Astrocyte of the cerebellum (primary cell): ENCODE measurements around the gene HSPE1.
A peak's percentile ranks its signal among the peaks of the same experiment; 100 is the strongest.

Experiments
- DNase-seq: peaks from one replicate; pipeline ENCODE4 v3.0.0-alpha.2; 2011; ENCODE audit warnings: low read depth
- H3K4me3 ChIP-seq: 2 replicates; pipeline ENCODE4 v1.5.1; 2011; ENCODE audit warnings: mild to moderate bottlenecking, low read depth, low read length, moderate library complexity
- in situ Hi-C: cut with HindIII; loops from 2 replicates; pipeline ENCODE4 v1.10.0; 2017; ENCODE audit warnings: low sequenced_read_pairs
- TF ChIP-seq, protein P1 (sequence below): IDR thresholded peaks from 2 replicates; pipeline ENCODE4 v1.5.1; 2012; ENCODE audit warnings: low read length, low read depth, moderate library complexity, mild to moderate bottlenecking; ENCODE audit errors: missing control alignments

HSPE1 gene

DNA sequence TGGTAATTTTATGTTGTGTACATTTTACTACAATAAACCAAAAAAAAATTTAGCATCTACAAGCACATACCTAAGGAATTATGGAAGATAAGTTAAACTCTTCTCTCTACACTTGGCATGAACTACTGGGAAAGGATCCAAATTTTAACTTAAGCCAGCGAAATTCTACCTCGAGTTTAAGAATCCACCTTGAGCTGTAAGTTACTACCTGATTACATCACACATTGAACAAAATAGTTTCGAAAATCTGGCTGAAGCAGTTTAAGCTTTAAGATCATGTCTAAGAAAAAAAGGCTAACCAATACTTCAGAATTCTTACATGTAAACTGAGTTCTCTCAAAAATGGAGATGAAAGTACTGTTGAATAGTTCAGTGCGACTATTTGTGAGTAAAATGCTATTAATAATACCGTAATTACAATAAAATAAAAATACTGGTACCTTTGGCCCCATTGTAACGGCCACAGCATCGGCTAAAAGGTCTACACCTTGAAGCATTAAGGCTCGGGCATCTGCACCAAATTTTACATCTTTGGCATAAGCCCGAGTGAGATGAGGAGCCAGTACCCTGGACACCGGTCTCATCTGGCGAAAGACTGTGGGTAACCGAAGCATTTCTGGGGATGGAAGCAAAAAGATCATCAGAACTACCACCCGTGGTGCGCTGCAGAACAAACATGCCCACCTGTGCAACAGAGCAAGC, 1.8 kb upstream of the HSPE1 start:
- TF ChIP-seq, protein P1, sequence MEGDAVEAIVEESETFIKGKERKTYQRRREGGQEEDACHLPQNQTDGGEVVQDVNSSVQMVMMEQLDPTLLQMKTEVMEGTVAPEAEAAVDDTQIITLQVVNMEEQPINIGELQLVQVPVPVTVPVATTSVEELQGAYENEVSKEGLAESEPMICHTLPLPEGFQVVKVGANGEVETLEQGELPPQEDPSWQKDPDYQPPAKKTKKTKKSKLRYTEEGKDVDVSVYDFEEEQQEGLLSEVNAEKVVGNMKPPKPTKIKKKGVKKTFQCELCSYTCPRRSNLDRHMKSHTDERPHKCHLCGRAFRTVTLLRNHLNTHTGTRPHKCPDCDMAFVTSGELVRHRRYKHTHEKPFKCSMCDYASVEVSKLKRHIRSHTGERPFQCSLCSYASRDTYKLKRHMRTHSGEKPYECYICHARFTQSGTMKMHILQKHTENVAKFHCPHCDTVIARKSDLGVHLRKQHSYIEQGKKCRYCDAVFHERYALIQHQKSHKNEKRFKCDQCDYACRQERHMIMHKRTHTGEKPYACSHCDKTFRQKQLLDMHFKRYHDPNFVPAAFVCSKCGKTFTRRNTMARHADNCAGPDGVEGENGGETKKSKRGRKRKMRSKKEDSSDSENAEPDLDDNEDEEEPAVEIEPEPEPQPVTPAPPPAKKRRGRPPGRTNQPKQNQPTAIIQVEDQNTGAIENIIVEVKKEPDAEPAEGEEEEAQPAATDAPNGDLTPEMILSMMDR, result no peak
- in situ Hi-C loops, result no loop called here

DNA sequence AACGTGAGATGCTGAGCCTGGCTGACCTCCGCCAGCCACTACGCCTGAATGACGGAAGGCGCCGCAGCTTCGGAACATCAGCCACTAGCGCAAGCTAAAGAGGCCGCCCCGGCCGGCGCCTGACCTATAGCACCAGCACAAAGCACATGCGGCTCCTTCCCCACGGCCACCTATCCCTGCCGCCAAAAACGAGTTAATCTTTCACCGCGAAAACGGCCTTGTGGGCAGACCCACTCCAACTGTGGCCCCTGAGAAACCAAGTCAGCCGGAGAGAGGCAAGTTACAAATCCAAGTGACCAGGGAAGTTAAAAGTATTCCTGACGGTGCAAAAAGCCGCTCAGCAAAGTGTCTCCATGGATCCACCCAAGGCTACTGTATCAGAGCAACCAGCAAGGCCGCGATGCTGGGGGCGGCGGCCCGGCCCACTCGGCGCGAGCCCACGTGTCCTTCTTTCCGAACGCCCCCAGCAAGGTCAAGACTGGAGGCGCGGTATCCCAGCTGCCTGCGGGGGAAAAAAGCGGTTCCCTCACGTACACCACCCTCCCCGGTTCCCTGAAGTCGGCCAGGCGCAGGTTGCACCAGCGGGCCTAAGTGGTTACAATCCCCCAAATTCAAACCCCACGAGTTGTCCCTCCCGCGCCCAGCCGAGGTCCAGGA, 1.1 kb upstream of the HSPE1 start:
- DNase-seq, result no peak
- TF ChIP-seq, protein P1, result no peak
- H3K4me3 ChIP-seq, result peak overlapping the region; percentile 81
- in situ Hi-C loops, result no loop called here

More for the DNA sequence above, 1.8 kb upstream of the HSPE1 start:
- no peak for DNase-seq
- peak overlapping the region; percentile 81 for H3K4me3 ChIP-seq

DNA sequence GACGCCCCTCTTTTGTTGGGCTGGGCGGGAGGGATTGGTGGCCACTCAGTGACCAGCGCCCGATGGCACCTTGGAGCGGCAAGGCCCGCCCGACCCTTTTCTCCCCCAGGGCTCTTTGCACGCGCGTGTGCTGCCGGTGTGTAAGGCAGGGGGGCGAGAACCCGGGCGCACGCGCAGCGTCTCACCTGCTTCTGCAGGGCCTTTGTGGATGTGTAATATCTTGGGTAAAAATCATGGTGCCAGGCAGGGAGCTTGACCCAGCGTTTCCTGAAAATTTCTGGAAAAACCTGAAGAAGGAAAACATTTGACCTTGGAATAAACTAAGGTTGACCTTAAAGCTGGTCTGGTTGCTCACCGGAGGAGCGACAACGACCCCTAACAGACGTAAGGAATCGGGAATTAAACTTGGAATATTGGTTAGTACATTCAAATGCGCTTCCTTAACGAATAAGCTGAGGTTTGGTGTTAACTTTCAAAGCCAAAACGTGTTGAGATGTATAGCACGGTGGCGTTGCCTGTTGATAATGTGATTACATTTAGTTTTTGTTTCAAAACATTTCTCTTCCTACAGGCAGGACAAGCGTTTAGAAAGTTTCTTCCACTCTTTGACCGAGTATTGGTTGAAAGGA, 438 bp downstream of the HSPE1 start:
- no peak for DNase-seq

DNA sequence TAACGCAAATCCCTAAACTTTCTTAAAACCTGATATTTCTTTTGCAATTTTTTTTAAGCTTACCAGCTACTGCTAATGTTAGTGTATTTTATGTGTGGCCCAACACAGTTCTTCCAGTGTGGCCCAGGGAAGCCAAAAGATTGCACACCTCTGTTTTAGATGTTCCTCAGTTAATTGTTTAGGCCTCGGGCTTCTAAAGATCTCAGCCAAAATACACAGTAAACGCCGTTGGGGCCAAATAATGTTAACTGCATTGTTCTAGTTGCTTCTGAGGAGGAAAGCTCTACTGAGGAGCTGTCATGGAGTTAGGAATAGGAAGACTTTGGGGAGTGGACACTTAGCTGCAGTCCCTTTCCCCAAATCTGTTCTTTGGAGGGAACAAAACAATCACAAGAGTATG, 2.0 kb downstream of the HSPE1 start:
- TF ChIP-seq, protein P1, result no peak
- no peak overlapping the region for H3K4me3 ChIP-seq
- no peak for DNase-seq
- in situ Hi-C loops, result loop anchor here (5.0 kb wide), 1 partner anchor 35 kb away; no protein-coding TSS in a partner anchor

More for the DNA sequence above, 438 bp downstream of the HSPE1 start:
- in situ Hi-C loops, result loop anchor here (5.0 kb wide), 1 partner anchor 33 kb away; no protein-coding TSS in a partner anchor
- TF ChIP-seq, protein P1, result no peak
- peak overlapping the region; percentile 81 for H3K4me3 ChIP-seq

DNA sequence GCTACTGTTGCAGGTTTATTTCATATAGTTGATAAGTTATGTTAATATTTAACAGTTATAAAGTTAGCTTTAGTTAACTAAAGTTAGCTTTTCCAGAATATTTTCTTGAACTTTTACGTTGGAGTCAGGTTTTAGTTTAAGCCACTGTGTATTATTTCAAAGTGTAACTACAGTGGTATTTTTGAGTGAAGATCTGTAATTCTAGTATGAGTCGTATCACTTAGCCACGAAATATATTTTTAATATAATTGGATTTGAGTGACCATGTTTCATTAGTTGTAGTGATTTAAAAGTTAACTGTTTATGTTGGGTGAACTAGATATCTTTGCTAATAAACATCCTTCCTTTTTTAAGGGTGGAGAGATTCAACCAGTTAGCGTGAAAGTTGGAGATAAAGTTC, 2.5 kb downstream of the HSPE1 start:
- no peak for DNase-seq
- in situ Hi-C loops, result loop anchor here (5.0 kb wide), 1 partner anchor 35 kb away; no protein-coding TSS in a partner anchor
- H3K4me3 ChIP-seq, result no peak overlapping the region
- TF ChIP-seq, protein P1, result no peak

DNA sequence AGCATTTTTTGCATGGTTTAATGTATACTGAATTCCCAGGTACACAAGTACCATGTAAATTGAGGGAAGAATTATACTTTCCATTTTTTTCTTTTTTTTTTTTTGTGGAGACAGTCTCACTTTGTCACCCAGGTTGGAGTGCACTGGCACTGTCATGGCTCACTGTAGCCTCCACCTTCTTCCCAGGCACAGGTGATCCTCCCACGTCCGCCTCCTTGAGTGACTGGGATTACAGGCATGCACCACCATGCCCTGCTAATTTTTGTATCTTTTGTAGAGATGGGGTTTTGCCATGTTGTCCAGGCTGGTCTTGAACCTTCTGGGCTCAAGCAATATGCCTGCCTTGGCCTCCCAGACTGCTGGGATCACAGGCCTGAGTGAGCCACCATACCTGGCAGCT, 3.8 kb downstream of the HSPE1 start:
- in situ Hi-C loops, result loop anchor here (5.0 kb wide), 1 partner anchor 37 kb away; no protein-coding TSS in a partner anchor
- no peak for DNase-seq
- H3K4me3 ChIP-seq, result no peak overlapping the region
- TF ChIP-seq, protein P1, result no peak
